SK-N-SH (cell line): ENCODE data around the gene MRPL53. TPM values are rescaled to one million over a fixed set of nuclear protein-coding genes. Genes with fewer than 3 reads are reported as not detected.

Source experiments
- CTCF ChIA-PET: fragments of 300-600, 350-600 bp; formaldehyde crosslinking; extraction: SDS; loops from one replicate; lab custom pipeline; 2021; lab: Yijun Ruan, JAX
- POLR2A ChIA-PET: fragments of 350-600 bp; sonication (Branson Sonifier 250); formaldehyde crosslinking; extraction: SDS; loops from one replicate; lab custom pipeline; 2020; ENCODE audit warnings: antibody characterized with exemption, inconsistent platforms; lab: Yijun Ruan, JAX
- DNase-seq: peaks from one replicate; pipeline ENCODE4 v3.0.0; 2012
- H2AFZ ChIP-seq: fragments of 200-600 bp; sonication (generic); 2 replicates; pipeline ENCODE4 v1.8.1; 2016; ENCODE audit warnings: antibody characterized with exemption, mild to moderate bottlenecking, low read depth
- H3F3A ChIP-seq: fragments of 200-600 bp; sonication (generic); replicated peaks from 2 replicates; pipeline ENCODE3; 2016; ENCODE audit warnings: antibody characterized with exemption, mild to moderate bottlenecking; ENCODE audit not compliant: insufficient read depth
- H3K27ac ChIP-seq, 2 experiments: fragments of 200-500 bp in 1 of 2; fragments of 200-600 bp in 1 of 2; sonication (Bioruptor generic) in 1 of 2; sonication (generic), shearing (Covaris generic) in 1 of 2; 2 replicates each; pipeline versions ENCODE4 v1.5.1 to v1.6.1; 2014 to 2016; ENCODE audit warnings: low read depth in 2 of 2, inconsistent platforms in 1 of 2, low read length in 1 of 2, mild to moderate bottlenecking in 1 of 2, mixed read lengths in 1 of 2
- H3K27me3 ChIP-seq: fragments of 200-600 bp; sonication (generic), shearing (Covaris generic); 2 replicates; pipeline ENCODE4 v1.6.1; 2016; ENCODE audit warnings: mixed run types; ENCODE audit not compliant: insufficient read depth
- H3K36me3 ChIP-seq, 2 experiments: fragments of 200-500 bp in 1 of 2; fragments of 200-600 bp in 1 of 2; sonication (Bioruptor generic) in 1 of 2; sonication (generic) in 1 of 2; replicated peaks in 1 of 2; 2 replicates each; pipeline versions ENCODE3 to v1.5.1; 2014 to 2016; ENCODE audit warnings: low read length in 1 of 2, mild to moderate bottlenecking in 1 of 2; ENCODE audit not compliant: insufficient read depth in 2 of 2, control insufficient read depth in 1 of 2
- H3K4me1 ChIP-seq, 2 experiments: fragments of 200-500 bp in 1 of 2; fragments of 200-600 bp in 1 of 2; sonication (Bioruptor generic) in 1 of 2; sonication (generic), shearing (Covaris generic) in 1 of 2; 2 replicates each; pipeline versions ENCODE4 v1.5.1 to v1.6.1; 2014 to 2016; ENCODE audit warnings: low read depth in 1 of 2, low read length in 1 of 2, mixed run types in 1 of 2; ENCODE audit not compliant: insufficient read depth in 2 of 2, control insufficient read depth in 1 of 2
- H3K4me2 ChIP-seq: fragments of 200-600 bp; sonication (generic), shearing (Covaris generic); 2 replicates; pipeline ENCODE4 v1.6.1; 2017; ENCODE audit warnings: mixed run types
- H3K4me3 ChIP-seq, 2 experiments: fragments of 200-500 bp in 1 of 2; fragments of 200-600 bp in 1 of 2; sonication (Bioruptor generic) in 1 of 2; sonication (generic), shearing (Covaris generic) in 1 of 2; 2 replicates each; pipeline versions ENCODE4 v1.5.1 to v1.8.1; 2014 to 2016; ENCODE audit warnings: low read depth in 2 of 2, inconsistent platforms in 1 of 2, low read length in 1 of 2, mild to moderate bottlenecking in 1 of 2, mixed read lengths in 1 of 2, moderate library complexity in 1 of 2
- H3K79me2 ChIP-seq: fragments of 200-600 bp; sonication (generic); 2 replicates; pipeline ENCODE4 v1.8.1; 2017; ENCODE audit warnings: mild to moderate bottlenecking; ENCODE audit not compliant: insufficient read depth
- H3K9ac ChIP-seq: fragments of 200-600 bp; sonication (generic); 2 replicates; pipeline ENCODE4 v1.6.1; 2017; ENCODE audit warnings: mixed run types
- H3K9me2 ChIP-seq: fragments of 200-600 bp; sonication (generic); 2 replicates; pipeline ENCODE4 v1.6.1; 2017; ENCODE audit warnings: mixed run types
- H3K9me3 ChIP-seq: fragments of 200-600 bp; sonication (generic); 2 replicates; pipeline ENCODE4 v1.6.1; 2017; ENCODE audit warnings: mixed run types, mild to moderate bottlenecking, moderate library complexity
- H4K20me1 ChIP-seq: fragments of 200-600 bp; sonication (generic); 2 replicates; pipeline ENCODE4 v1.6.1; 2017; ENCODE audit warnings: mild to moderate bottlenecking, mixed run types; ENCODE audit not compliant: insufficient read depth
- ELF1 ChIP-seq: IDR thresholded peaks from 2 replicates; pipeline ENCODE4 v1.4.0; 2012
- FOSL2 ChIP-seq: IDR thresholded peaks from 2 replicates; pipeline ENCODE4 v1.4.0; 2012; ENCODE audit warnings: low read depth, mild to moderate bottlenecking, moderate library complexity, borderline replicate concordance
- MEF2A ChIP-seq: IDR thresholded peaks from 2 replicates; pipeline ENCODE4 v1.4.0; 2012; ENCODE audit warnings: low read depth, borderline replicate concordance
- MXI1 ChIP-seq: IDR thresholded peaks from 2 replicates; pipeline ENCODE4 v1.6.1; 2012; ENCODE audit warnings: mild to moderate bottlenecking, low read depth, low read length, improper control_type of control experiment
- NRF1 ChIP-seq: IDR thresholded peaks from 2 replicates; pipeline ENCODE4 v1.6.1; 2012; ENCODE audit warnings: low read depth, mild to moderate bottlenecking, low read length
- RXRA ChIP-seq: IDR thresholded peaks from 2 replicates; pipeline ENCODE4 v1.4.0; 2012; ENCODE audit warnings: low read depth, mild to moderate bottlenecking, borderline replicate concordance
- SIN3A ChIP-seq: IDR thresholded peaks from 2 replicates; pipeline ENCODE4 v1.6.1; 2012; ENCODE audit warnings: low read depth, mild to moderate bottlenecking, low read length, moderate library complexity, borderline replicate concordance
- TCF12 ChIP-seq: IDR thresholded peaks from 2 replicates; pipeline ENCODE4 v1.4.0; 2012
- YY1 ChIP-seq: IDR thresholded peaks from 2 replicates; pipeline ENCODE4 v1.4.0; 2012; ENCODE audit warnings: low read depth, mild to moderate bottlenecking
- WGBS: methylation state at CpG from one replicate; pipeline ENCODE4 v1.1.6; 2017; ENCODE audit warnings: low lambda C conversion rate; 5-methylcytosine and 5-hydroxymethylcytosine counted together
- polyA plus RNA-seq, 3 experiments: library from polyadenylated mRNA; depleted of rRNA; stranded (reverse); fragments of >200 nt; gene quantifications; 2 replicates each; pipeline ENCODE4 v1.2.3, GENCODE V29; 2012
- TF ChIP-seq, protein P1 (sequence below): IDR thresholded peaks from 2 replicates; pipeline ENCODE4; 2012
- TF ChIP-seq, protein P2 (sequence below): fragments of 200-600 bp; sonication (generic); IDR thresholded peaks from 2 replicates; pipeline ENCODE4 v1.6.1; 2017; ENCODE audit warnings: antibody characterized with exemption, mild to moderate bottlenecking, moderate library complexity
- TF ChIP-seq, protein P3 (sequence below): IDR thresholded peaks from 2 replicates; pipeline ENCODE4 v1.4.0; 2012; ENCODE audit warnings: low read depth, borderline replicate concordance
- TF ChIP-seq, protein P4 (sequence below): IDR thresholded peaks from 2 replicates; pipeline ENCODE4 v1.6.1; 2012; ENCODE audit warnings: mild to moderate bottlenecking, low read depth, low read length, moderate library complexity

Gene MRPL53
- polyA plus RNA-seq, 1 of the 3 experiments (the other 2 are of a cell fraction) = 95.0 TPM

DNA sequence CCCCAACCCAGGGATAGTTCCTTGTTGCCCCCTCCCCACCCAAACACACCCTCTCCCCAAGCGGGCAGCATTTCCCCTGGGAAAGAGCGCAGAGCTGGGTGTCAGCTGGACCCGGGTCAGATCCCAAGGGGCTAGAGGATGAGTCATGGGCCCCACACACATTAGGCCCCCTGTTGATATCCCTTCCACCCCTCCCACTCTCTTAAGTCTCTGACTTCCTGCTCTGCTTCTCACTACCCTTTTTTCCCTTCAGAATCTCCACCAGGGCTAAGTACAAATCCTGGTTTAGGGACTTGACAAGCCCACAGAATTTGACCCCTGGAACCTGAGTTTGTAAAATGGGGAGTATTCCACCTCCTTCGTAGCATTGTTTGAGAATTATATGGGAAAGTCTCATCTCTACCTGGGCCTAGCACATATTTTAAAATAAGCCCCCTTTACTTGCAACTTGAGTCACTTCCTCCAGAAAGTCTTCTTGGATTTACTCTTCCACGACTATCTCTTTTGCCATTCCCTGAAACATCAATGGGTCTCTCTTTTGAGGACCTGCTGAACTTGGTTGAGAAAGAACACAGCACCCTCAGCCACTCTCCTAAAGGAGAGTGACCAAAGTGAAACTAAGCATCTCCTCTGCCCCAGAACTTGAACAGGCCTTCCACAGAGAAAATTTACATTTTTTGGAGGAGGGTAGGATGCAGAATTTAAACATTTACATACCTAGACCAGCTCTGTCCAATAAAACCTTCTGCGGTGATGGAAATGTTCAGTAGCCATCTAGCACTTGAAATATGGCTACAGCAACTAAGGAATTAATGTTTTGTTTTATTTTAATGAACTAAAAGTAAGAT is 35.4 kb downstream of the MRPL53 start:
- Histone ChIP-seq H3K4me1 (peaks cover 16 to 27% of the 10 kb centered on the region in 2 experiments; a peak in 3 of 4 replicates), H4K20me1 (no peaks in the 10 kb centered on the region), H3K4me3 (no peak overlapping the region), H3F3A (no peaks in the 10 kb centered on the region), H3K9ac (no peak overlapping the region), H3K27ac (no peak overlapping the region), H3K9me3 (no peaks in the 10 kb centered on the region), H3K79me2 (peaks cover 34% of the 10 kb centered on the region), H3K9me2 (no peaks in the 10 kb centered on the region), H3K27me3 (no peaks in the 10 kb centered on the region), H2AFZ (no peak overlapping the region), H3K36me3 (peaks cover 0 to 4% of the 10 kb centered on the region in 2 experiments), H3K4me2 (peak overlapping the region; percentile 97; the same call in 1 of the 2 replicates)
- TF ChIP-seq NRF1 (no peak), ELF1 (no peak), RXRA (no peak), MXI1 (no peak), YY1 (no peak), TCF12 (no peak), MEF2A (no peak), SIN3A (no peak), FOSL2 (no peak)
- TF ChIP-seq, protein P1, sequence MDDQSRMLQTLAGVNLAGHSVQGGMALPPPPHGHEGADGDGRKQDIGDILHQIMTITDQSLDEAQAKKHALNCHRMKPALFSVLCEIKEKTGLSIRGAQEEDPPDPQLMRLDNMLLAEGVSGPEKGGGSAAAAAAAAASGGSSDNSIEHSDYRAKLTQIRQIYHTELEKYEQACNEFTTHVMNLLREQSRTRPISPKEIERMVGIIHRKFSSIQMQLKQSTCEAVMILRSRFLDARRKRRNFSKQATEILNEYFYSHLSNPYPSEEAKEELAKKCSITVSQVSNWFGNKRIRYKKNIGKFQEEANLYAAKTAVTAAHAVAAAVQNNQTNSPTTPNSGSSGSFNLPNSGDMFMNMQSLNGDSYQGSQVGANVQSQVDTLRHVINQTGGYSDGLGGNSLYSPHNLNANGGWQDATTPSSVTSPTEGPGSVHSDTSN = no peak
- TF ChIP-seq, protein P2, sequence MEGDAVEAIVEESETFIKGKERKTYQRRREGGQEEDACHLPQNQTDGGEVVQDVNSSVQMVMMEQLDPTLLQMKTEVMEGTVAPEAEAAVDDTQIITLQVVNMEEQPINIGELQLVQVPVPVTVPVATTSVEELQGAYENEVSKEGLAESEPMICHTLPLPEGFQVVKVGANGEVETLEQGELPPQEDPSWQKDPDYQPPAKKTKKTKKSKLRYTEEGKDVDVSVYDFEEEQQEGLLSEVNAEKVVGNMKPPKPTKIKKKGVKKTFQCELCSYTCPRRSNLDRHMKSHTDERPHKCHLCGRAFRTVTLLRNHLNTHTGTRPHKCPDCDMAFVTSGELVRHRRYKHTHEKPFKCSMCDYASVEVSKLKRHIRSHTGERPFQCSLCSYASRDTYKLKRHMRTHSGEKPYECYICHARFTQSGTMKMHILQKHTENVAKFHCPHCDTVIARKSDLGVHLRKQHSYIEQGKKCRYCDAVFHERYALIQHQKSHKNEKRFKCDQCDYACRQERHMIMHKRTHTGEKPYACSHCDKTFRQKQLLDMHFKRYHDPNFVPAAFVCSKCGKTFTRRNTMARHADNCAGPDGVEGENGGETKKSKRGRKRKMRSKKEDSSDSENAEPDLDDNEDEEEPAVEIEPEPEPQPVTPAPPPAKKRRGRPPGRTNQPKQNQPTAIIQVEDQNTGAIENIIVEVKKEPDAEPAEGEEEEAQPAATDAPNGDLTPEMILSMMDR = no peak
- TF ChIP-seq, protein P3, sequence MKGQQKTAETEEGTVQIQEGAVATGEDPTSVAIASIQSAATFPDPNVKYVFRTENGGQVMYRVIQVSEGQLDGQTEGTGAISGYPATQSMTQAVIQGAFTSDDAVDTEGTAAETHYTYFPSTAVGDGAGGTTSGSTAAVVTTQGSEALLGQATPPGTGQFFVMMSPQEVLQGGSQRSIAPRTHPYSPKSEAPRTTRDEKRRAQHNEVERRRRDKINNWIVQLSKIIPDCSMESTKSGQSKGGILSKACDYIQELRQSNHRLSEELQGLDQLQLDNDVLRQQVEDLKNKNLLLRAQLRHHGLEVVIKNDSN = no peak
- TF ChIP-seq, protein P4, sequence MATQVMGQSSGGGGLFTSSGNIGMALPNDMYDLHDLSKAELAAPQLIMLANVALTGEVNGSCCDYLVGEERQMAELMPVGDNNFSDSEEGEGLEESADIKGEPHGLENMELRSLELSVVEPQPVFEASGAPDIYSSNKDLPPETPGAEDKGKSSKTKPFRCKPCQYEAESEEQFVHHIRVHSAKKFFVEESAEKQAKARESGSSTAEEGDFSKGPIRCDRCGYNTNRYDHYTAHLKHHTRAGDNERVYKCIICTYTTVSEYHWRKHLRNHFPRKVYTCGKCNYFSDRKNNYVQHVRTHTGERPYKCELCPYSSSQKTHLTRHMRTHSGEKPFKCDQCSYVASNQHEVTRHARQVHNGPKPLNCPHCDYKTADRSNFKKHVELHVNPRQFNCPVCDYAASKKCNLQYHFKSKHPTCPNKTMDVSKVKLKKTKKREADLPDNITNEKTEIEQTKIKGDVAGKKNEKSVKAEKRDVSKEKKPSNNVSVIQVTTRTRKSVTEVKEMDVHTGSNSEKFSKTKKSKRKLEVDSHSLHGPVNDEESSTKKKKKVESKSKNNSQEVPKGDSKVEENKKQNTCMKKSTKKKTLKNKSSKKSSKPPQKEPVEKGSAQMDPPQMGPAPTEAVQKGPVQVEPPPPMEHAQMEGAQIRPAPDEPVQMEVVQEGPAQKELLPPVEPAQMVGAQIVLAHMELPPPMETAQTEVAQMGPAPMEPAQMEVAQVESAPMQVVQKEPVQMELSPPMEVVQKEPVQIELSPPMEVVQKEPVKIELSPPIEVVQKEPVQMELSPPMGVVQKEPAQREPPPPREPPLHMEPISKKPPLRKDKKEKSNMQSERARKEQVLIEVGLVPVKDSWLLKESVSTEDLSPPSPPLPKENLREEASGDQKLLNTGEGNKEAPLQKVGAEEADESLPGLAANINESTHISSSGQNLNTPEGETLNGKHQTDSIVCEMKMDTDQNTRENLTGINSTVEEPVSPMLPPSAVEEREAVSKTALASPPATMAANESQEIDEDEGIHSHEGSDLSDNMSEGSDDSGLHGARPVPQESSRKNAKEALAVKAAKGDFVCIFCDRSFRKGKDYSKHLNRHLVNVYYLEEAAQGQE = no peak
- DNase-seq = no peak
- 92% methylated on average over 6 of the region's 6 CpGs for WGBS
- ChIA-PET POLR2A (no interaction called here), CTCF (no interaction called here)
